NCI-H2196 (cell line): ENCODE data around the gene MTMR3.
"Not testable (repeated sequence)": the region's sequence is repeated elsewhere in the genome, so short reads cannot be mapped to it uniquely, and the experiment has no call there.

Experiments used
- DNase-seq: peaks from one replicate; lab custom pipeline; 2025; ENCODE audit not compliant: unreplicated experiment; lab: John Stamatoyannopoulos, UW

The MTMR3 gene

DNA sequence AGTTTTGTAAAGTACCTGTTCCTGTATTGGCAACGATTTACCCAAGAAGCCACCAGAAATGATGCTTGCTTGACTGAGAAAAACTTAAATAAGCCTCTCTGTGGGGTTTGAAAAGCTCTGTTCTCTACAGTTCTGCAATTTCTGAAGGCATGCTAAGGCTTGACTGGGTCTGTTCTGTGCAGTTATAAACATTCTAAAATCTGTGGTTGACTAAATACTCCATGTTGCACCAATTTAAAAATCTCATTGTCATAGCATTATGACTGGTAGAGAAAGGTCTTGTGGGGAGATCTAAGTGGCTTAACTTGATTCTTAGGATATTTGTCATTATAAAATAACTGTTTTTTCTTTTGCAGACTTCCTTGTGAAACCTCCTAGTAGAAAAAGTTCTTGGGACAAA lies 73.7 kb downstream of the MTMR3 start:
- no peak for DNase-seq

DNA sequence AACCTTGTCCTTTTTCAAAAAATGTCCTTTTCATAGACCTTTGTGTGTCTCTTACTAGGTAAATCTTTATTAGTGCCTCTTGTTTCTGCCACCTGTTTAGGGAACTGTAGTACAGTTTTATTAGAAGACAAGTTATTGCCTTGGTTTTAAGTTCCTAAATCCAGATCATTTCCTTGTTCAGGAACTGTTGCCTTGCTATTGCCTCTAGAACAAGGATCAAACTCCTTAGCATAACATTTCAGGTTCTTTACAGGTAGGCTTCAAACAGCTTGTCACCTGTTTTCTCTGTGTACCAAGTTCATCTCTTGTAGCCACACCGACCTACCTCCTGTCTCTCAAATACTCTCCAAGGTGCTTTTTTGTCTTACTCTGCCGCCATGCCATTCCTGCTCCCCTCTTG lies 75.2 kb downstream of the MTMR3 start:
- DNase-seq = no peak

DNA sequence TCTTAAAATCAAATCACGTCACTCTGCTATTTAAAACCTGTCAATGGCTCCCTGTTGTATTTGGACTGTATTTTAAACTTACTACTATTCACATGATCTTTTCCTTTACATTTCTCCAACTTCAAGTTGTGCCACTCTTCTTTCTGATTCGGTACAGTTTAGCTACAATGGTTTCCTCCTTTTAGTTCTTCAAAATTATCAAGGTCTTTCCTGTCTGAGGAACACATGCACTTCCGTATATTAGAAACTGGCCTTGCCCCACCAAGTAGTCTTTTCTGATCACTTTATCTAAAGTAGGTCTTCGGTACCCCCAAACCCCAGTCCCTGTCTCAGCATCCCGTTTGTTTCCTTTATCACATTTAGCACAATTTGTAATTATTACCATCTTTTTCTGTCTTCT lies 81.8 kb downstream of the MTMR3 start:
- no peak for DNase-seq

DNA sequence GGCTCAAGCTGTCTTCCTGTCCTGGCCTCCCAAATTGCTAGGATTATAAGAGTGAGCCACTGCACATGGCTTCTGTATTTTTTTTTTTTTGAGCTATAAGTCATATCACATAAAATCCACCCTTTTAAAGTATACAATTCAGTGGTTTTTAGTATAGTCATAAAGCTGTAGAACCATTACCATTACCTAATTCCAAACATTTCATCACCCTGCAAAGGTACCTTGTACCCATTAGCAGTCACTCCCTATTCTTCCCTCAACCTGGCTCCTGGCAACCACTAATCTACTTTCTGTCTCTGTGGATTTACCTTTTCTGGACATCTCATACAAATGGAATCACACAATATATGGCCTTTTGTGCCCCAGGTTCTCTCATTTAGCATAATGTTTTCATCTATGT lies 84.5 kb downstream of the MTMR3 start:
- no peak for DNase-seq

DNA sequence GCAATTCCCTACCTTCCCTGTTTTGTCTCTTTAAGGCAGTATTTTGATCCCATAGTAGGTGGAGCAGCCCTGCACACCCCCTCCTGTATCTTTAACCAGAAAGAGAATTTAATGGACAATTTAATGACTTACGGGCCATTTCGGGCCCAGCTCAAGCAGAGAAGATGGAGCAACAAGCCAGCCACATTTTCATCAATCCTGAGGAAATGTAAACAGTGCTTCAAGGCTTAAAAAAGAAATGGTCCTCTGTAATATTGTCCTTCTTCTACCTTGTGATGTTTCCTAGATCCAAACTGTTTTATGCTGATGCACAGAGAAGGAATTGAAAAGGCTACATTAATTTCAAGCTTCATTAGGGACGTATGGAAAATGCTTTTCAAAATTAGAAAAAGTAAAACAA lies 88.6 kb downstream of the MTMR3 start:
- no peak for DNase-seq

DNA sequence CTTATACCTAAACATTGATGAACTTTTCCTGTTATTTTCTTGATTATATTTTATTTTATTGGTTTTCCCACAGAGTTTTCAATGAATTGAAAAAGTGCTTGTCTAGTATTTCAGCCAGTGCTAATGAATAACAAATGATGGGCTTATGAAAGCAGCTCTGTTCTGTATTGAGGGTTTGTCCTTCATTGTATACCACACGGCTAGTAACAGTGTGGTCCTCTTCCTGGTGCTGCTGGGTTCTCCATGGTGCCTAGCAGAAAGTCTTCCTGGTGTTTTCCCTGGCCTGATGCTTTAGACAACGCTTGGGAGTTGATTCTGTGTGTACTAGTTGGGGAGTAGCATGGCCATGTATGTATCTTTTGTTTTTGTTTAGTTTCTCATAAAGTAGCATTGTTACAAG lies 89.1 kb downstream of the MTMR3 start:
- DNase-seq = no peak

DNA sequence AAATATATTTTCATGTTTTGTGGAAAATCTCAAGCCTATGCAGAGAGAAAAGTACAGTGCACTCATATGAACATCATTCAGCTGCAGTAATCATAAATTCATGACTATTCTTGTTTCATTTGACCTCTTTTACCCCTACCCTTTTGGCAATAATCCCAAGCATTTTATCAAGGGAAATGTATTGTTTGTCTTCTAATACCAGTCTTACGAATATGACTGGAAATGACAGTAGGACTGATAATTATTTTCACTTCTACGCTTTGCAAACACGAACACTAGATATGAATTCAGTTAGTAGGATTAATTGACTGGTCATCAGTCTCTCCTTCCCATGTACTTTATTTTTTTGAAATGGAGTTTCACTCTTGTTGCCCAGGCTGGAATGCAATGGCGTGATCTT lies 90.3 kb downstream of the MTMR3 start:
- no peak for DNase-seq

DNA sequence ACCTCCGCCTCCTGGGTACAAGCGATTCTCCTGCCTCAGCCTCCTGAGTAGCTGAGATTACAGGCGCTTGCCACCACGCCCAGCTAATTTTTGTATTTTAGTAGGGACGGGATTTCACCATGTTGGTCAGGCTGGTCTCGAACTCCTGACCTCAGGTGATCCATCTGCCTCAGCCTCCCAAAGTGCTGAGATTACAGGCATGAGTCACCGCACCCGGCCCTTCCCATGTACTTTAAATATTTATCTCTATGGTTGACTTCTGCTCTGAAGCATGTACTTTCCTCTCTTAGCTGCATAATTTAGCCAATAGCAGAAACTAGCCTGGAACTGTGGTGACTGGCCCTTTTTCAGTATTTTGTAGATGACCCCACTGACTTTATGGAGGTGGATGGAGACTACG lies 90.7 kb downstream of the MTMR3 start:
- not testable (repeated sequence) for DNase-seq

DNA sequence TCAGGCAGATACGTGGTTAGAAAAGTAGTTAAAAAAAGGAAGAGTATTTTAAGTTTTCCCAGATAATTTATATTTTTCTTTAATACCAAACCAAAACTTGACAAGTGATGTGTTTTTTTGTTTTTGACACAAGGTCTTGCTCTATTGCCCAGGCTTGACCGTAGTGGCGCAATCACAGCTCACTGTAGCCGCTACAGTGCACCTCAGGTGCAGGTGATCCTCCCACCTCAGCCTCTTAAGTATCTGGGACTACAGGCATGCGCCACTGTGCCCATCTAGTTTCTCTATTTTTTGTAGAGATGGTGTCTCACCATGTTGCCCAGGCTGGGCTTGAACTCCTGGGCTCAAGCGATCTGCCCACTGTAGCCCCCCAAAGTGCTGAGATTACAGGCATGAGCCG lies 92.5 kb downstream of the MTMR3 start:
- DNase-seq = no peak

DNA sequence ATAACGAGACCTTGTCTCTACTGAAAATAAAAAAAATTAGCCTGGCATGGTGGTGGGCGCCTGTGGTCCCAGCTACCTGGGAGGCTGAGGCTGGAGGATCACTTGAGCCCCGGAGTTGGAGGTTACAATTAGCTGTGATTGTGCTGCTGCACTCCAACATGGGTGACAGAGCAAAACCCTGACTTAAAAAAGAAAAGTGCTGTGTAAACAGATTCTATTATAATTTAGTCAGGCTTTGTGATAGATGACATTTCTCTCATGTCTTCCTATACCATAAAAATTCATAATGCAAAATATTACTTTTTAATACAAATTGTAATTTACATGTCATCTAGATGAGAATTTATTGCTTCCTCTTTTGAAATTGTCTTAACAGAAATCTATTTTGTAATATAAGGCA lies 94.1 kb downstream of the MTMR3 start:
- DNase-seq = no peak

DNA sequence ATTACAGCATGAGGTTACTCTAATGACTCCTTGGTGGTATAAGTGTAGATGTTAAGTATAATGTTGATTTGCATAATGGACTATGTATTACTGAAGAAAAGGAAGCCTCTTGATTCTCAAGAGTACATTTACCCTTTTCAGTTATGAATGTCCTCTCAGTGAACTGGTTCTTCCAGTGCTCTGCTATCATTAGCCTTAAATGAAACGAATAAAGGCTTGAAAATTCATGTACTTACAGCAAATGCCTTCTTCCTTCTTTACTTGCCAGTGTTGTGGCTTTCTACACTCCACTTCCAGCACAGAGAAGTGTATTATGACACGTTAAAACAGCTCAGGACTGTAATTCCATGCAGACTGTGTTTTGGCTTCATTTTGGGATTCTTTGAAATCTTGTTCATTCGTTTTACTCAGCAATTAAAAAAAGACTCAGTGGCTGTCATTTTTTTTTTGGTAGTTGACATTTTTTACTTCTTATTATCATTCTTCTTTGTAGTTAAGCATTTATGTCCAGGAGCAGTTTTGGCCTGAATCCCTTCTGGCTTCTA lies 96.9 kb downstream of the MTMR3 start:
- no peak for DNase-seq

DNA sequence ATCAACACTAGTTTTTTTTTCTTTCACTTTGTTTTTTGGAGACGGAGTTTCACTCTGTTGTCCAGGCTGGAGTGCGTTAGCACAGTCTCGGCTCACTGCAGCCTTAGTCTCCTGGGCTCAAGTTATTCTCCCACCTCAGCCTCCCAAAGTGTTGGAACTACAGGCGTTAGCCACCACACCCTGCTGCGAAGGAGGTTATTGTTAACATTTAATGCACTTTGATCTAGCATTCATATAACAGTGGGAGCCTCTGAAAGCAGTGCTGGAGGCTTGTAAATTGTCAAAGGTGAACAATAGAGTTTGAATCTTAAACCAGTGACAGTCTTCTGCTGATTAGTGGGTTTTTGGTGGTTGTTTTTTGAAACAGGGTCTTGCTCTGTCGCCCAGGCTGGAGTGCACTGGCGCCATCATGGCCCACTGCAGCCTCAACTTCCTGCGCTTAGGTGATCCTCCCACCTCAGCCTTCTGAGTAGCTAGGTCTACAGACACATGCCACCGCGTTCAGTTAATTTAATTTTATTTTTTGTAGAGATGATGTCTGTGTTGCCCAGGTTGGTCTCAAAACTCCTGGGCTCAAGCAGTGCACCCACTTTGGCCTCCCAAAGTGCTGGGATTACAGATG lies 100.4 kb downstream of the MTMR3 start:
- DNase-seq = no peak

DNA sequence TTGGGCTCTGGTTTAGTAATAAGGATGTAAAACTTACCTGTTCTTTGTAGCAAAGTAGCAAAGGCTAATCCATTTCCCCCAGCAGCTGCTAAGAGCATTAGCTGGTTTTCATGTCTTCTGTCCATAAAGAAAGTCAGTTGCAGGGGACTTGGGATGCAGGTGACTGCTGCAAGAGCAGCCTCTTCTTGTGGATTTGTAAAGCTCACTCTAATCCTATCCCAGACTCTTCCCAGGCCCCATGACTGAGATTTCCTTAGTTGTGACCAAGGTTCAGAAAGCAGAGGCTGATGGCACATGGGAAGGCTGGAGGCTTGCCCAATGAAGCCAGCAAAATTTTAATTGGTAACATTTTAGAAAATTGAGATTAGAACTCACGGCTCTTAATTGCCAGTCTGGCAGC lies 102.9 kb downstream of the MTMR3 start:
- no peak for DNase-seq

DNA sequence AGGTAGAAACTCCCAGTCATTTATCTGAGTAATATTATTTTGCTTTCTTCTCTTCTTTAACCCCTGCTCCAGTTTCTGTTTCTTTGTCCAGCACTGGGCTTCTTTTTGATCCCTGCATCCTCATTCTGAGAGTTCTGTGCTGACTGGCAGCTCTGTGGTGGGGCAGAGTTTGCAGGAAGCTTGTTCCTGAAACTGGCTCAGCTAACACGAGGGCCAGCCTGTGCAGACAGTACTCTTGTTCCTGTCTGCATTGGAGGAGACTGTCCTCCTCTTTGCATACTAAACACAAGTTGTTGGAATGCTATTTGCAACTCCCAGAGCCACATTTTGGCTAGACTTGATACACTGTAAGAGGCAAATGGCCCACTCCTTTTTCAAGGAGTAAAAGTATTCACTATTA lies 104.2 kb downstream of the MTMR3 start:
- DNase-seq = no peak

DNA sequence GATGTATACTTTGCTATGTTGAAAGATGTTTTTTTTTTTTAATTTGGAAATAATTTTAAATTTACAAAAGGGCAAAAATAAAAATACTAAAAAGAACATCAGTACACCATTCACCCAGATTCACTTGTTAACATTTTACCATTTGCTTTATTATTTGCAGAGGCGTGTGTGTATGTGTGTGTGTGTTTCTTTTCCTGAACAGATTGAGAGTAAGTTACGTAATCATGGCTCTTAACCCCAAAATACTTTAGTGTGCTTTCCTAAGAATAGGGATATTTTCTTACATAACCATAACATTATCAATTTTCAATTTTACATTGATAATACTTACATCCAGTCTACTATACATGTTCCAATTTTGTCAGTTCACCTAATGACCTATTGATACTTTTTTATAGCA lies 105.7 kb downstream of the MTMR3 start:
- DNase-seq = no peak

DNA sequence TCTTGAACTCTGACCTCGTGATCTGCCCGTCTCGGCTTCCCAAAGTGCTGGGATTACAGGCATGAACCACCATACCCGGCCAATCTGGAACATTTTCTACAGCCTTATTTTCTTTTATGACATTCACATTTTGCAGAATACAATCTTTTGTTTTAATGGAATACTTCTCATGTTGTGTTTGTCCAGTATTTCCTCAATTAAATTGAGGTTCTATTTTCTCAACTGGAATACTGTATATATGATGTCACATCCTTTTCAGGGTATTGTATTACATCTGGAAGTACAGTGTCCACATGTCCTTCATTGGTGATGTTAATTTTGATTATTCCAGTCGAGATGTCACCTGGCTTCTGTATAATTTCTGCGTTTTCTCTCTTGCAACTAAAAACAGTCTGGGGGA lies 106.5 kb downstream of the MTMR3 start:
- DNase-seq = no peak

DNA sequence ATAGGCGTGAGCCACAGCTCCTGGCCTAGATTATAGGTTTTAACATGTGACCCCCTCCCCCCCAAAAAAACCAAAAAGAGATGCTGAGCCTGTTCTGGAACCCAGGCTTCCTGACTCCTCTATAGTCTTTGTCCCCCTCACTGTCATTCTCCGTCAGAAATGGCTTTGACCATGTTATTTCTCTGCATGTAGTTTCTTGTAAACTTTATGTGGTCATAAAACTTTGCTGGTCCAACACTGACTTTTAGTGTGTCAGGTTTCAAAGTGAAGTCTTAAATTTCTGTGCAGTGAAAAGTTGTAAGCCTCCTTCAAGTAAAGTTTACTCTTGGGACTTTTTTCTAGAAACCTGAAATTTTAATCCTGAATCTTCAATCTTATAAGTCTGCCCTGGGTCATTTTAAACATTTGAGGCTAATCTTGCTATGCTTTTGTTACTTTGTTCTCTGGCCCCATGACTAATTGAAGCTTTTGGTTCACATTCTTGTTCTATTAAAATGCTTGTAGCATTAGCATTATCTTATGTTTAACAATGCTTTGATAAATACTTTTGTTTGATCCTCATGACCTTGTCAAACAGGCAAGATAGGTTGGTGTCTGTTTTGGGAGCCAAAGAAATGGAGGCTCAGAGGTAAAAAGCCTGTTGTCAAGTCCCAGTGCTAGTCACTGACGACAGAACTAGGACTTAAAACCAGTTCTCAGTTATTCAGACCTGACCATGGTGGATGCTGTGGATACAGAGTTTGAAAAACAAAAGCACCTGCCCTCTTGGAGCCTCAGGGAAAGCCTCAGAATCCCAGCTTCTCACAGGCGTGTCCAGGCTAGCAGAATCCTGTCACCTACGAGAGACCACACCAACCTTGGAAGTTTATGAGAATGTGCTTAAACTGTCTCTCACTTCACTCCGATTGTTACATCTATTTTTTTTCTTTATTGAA lies 109.6 kb downstream of the MTMR3 start:
- no peak for DNase-seq

DNA sequence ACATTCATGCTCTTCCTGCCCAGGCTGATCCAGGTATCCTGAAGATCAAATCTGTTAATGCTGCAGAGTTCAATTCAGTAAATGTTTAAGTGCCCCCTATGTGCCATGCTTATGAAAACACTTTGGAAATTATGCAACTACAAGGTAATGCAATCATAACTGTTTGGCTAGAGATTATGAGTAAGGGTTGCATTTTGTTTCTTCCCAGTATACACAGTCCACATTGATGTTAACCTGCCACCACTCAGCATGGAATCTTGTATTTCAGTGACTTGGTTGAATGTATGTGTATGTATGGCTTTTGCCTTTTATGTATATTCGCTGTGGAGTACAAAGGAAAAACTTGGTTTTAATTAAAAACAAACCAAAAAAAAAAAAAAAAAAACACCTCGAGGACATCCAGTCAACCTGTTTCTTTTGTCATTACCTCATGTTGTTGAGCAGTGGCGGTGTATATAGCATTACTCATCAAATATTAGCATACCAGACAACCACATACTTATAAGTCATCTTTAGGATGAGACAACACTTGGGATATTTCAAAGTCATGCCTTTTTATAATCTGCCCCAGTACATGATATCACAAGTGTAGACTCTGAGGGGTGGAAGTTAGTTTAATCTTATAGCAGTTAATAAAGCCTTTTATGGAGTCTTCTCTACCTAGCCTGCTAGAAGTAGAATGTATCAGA lies 111.2 kb downstream of the MTMR3 start:
- DNase-seq = no peak

DNA sequence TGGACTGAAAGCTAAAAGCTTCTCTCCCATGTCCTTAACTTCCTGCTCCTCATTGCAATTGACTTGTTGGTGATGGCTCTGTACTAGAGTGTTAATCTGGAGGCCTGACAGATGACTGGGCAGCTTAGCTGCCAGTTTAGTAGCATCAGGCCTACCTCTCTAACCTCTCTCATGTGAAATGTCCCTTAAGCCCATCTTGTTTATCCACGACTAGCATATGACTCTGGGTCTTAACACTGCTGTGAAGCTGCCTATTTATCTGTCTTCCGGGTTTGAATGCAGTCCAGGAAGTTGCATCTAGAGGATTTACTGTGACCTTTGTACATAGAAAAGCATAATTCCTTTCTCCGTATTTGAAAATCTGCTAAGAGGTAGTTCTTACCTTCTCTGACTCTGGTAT lies 112.0 kb downstream of the MTMR3 start:
- no peak for DNase-seq

DNA sequence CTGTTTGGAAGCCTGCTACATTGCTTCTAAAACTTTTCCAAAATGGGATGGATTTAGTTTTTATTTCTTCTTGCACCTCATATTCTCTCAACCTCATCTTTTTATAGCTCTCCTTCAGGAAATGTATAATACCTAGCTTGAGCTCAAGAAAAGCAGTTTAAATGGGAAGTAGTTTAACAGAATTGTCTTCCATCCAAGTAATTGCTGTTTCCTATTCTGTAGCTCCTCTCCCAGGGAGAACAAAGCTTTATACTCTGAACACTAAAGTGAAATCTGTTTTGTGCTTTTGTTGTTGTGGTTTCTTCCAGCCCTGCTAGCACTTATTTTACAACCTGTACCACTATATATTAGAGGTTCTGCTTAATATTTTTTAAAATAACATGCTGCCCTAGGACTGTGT lies 114.1 kb downstream of the MTMR3 start:
- DNase-seq = no peak

DNA sequence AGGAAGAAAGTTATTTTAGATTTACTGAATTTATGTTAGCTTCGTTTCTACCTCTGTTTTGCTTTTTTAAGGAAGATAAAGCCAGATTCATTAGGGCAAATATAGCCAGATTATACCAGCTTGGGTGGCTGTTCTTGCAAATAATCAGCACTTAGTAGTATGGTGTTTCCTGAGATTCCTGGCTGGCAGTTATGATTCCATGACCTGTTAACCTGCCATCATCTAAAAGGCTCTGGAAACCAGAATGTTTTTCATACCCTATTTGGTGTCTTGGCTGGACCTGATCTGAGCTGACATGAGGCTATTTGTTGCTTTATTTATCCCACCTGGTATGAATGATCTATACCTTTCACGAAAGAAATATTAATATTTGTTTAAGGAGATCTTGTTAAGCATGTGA lies 114.5 kb downstream of the MTMR3 start:
- no peak for DNase-seq
